Measurements from ENCODE around the gene KSR2. TPM values are rescaled to one million over a fixed set of nuclear protein-coding genes. Genes with fewer than 3 reads are reported as not detected.

Gene KSR2
- total RNA-seq, 2 donors from 2014 or later, result 0.07 to 0.08 TPM

- Histone ChIP-seq H3K36me3 (no peaks in the 10 kb centered on the region), H3K4me3 (no peak overlapping the region), H3K9me3 (no peaks in the 10 kb centered on the region), H3K27ac (peak overlapping the region in 1 of 2 donors; percentile 71), H3K4me1 (peaks cover 0 to 13% of the 10 kb centered on the region in 2 donors), H3K27me3 (no peaks in the 10 kb centered on the region)
- no peak for DNase-seq (ENCODE audit: low spot score)
- TF ChIP-seq CTCF (IDR thresholded peaks at IDR 0.05), result no peak
Measured at GRCh38 chr12:117516034-117516433, 452.8 kb downstream of the KSR2 start.

GRCh38 chr12:117514016-117514415, 454.8 kb downstream of the KSR2 start:
- no peak for DNase-seq (ENCODE audit: low spot score)
- TF ChIP-seq CTCF (IDR thresholded peaks at IDR 0.05), result no peak
- peak overlapping the region; percentile 46 to 71 for H3K27ac ChIP-seq
- H3K9me3 ChIP-seq, result no peaks in the 10 kb centered on the region
- no peaks in the 10 kb centered on the region for H3K36me3 ChIP-seq
- H3K4me1 ChIP-seq, result peaks cover 0 to 7% of the 10 kb centered on the region in 2 donors
- no peak overlapping the region for H3K4me3 ChIP-seq
- no peaks in the 10 kb centered on the region for H3K27me3 ChIP-seq

- H3K27ac ChIP-seq, result peak overlapping the region; percentile 46 to 71
Measured at GRCh38 chr12:117513353-117513752, 455.4 kb downstream of the KSR2 start.

GRCh38 chr12:117508468-117508867, 460.3 kb downstream of the KSR2 start:
- H3K9me3 ChIP-seq, result no peaks in the 10 kb centered on the region
- TF ChIP-seq CTCF (IDR thresholded peaks at IDR 0.05), result no peak
- H3K36me3 ChIP-seq, result no peaks in the 10 kb centered on the region
- H3K4me3 ChIP-seq, result no peak overlapping the region
- H3K27ac ChIP-seq, result no peak overlapping the region
- no peaks in the 10 kb centered on the region for H3K27me3 ChIP-seq
- no peaks in the 10 kb centered on the region for H3K4me1 ChIP-seq
- DNase-seq (ENCODE audit: low spot score), result no peak

More at GRCh38 chr12:117513353-117513752, 455.4 kb downstream of the KSR2 start:
- Histone ChIP-seq H3K36me3 (no peaks in the 10 kb centered on the region), H3K27me3 (no peaks in the 10 kb centered on the region), H3K4me3 (no peak overlapping the region), H3K4me1 (no peaks in the 10 kb centered on the region), H3K9me3 (no peaks in the 10 kb centered on the region)
- no peak for TF ChIP-seq CTCF (IDR thresholded peaks at IDR 0.05)
- DNase-seq (ENCODE audit: low spot score), result no peak

GRCh38 chr12:117507548-117507947, 461.2 kb downstream of the KSR2 start:
- Histone ChIP-seq H3K27ac (no peak overlapping the region), H3K9me3 (no peaks in the 10 kb centered on the region), H3K36me3 (no peaks in the 10 kb centered on the region), H3K4me3 (no peak overlapping the region), H3K27me3 (no peaks in the 10 kb centered on the region), H3K4me1 (no peaks in the 10 kb centered on the region)
- no peak for DNase-seq (ENCODE audit: low spot score)
- TF ChIP-seq CTCF (IDR thresholded peaks at IDR 0.05), result no peak

- no peak for DNase-seq (ENCODE audit: low spot score)
- H3K4me1 ChIP-seq, result peaks cover 0 to 11% of the 10 kb centered on the region in 2 donors
- TF ChIP-seq CTCF (IDR thresholded peaks at IDR 0.05), result no peak
- no peaks in the 10 kb centered on the region for H3K27me3 ChIP-seq
- no peak overlapping the region for H3K27ac ChIP-seq
- no peaks in the 10 kb centered on the region for H3K36me3 ChIP-seq
- H3K9me3 ChIP-seq, result no peaks in the 10 kb centered on the region
- H3K4me3 ChIP-seq, result no peak overlapping the region
Measured at GRCh38 chr12:117506333-117506732, 462.5 kb downstream of the KSR2 start.

Data from right atrium auricular region (tissue), 2 donors.